Right lobe of liver (tissue), 6 donors: ENCODE measurements around the gene AIDA. TPM values are rescaled to one million over a fixed set of nuclear protein-coding genes. Genes with fewer than 3 reads are reported as not detected.

Experiments
- ATAC-seq, 4 donors: fragments of 200-7000 bp; cut with Tn5 transposase; one replicate each; pipeline ENCODE4 v1.9.1; 2020; ENCODE audit warnings: mild to moderate bottlenecking in 4 of 4, moderate library complexity in 4 of 4
- DNase-seq, 3 donors: peaks; one replicate each; pipeline ENCODE4 v3.0.0-alpha.2; 2020
- H3K27ac ChIP-seq, 3 donors: fragments of 200-600 bp; one replicate each; pipeline ENCODE4 v1.8.0; 2022
- H3K27me3 ChIP-seq, 2 donors: fragments of 200-600 bp; one replicate each; pipeline ENCODE4 v1.8.0; 2022
- H3K36me3 ChIP-seq, 4 donors: fragments of 200-600 bp; sonication (generic) in 1 of 4; one replicate each; pipeline versions ENCODE4 v1.5.1 to v1.8.0; 2017 to 2022; ENCODE audit warnings: control low read depth in 1 of 4
- H3K4me1 ChIP-seq, 4 donors: fragments of 200-600 bp; sonication (generic) in 1 of 4; one replicate each; pipeline versions ENCODE4 v1.5.1 to v1.8.0; 2017 to 2022; ENCODE audit warnings: control low read depth in 1 of 4
- H3K4me3 ChIP-seq, 3 donors: fragments of 200-600 bp; one replicate each; pipeline ENCODE4 v1.8.0; 2022
- H3K9me3 ChIP-seq, 4 donors: fragments of 200-600 bp; sonication (generic) in 1 of 4; one replicate each; pipeline versions ENCODE4 v1.5.1 to v1.8.0; 2017 to 2022; ENCODE audit warnings: control low read depth in 1 of 4
- POLR2A ChIP-seq: fragments of 450-650 bp; IDR thresholded peaks from one replicate; pipeline ENCODE4 v1.6.1; 2017; ENCODE audit warnings: antibody characterized with exemption, mild to moderate bottlenecking
- WGBS: methylation state at CpG from one replicate; pipeline ENCODE4 v1.1.6; 2018; ENCODE audit warnings: low coverage, low lambda C conversion rate; ENCODE audit not compliant: insufficient coverage; ENCODE audit errors: missing lambda C conversion rate; 5-methylcytosine and 5-hydroxymethylcytosine counted together
- intact Hi-C, 2 donors: fragments of 100-400 bp; cut with DNase I; formaldehyde crosslinking; loops; one replicate each; pipeline versions ENCODE4 v1.11.2 to v1.14.1; 2022
- total RNA-seq, 6 experiments: library from RNA; depleted of rRNA in 2 of 6; stranded (reverse); fragments of >200 nt in 2 of 6; fragmentation: NEBNext Ultra II Directional in 3 of 6; extraction: Animal tissue kit (Norgen Biotek cat#: 25700) in 3 of 6; gene quantifications; one replicate each; pipeline versions ENCODE4 v1.1.0 to v1.2.4, GENCODE V29; 2016 to 2023
- TF ChIP-seq, protein P1 (sequence below), 4 donors: fragments of 200-600 bp in 3 of 4; fragments of 450-650 bp in 1 of 4; IDR thresholded peaks; one replicate each; pipeline versions ENCODE4 v1.5.1 to v1.8.0; 2016 to 2022; ENCODE audit warnings: antibody characterized with exemption in 4 of 4, mild to moderate bottlenecking in 2 of 4
- donor health status: DM: no; HTN: yes; CAD: no.
- donor health status: DM: no; HTN: no; CAD: no.
- donor health status: DM: no; HTN: no; CAD: no.
- donor health status: DM: no; HTN: yes; CAD: no.
- donor health status: DM: no; HTN: yes; CAD: no.

The AIDA gene
- total RNA-seq, 6 experiments from 2014 or later: 23.9 to 35.2 (median 29.8) TPM

DNA sequence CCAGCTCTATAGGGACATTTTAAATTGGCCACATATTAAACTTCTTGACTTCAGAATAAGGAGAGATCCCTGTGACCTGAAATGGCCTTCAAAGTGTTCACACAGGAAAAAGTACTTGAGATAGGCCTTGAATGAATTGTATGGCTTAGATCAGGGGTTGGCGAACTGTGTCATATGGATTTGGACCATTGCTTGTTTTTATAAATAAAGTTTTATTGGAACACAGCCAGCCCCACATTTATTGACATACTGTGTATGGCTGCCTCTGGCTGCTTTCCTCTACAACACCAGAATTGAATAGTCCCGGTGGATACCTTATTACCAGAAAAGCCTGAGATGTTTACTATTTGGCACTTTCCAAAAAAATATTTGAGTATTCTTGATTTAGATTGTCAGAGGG is 4.1 kb upstream of the AIDA start:
- ATAC-seq: no peak

DNA sequence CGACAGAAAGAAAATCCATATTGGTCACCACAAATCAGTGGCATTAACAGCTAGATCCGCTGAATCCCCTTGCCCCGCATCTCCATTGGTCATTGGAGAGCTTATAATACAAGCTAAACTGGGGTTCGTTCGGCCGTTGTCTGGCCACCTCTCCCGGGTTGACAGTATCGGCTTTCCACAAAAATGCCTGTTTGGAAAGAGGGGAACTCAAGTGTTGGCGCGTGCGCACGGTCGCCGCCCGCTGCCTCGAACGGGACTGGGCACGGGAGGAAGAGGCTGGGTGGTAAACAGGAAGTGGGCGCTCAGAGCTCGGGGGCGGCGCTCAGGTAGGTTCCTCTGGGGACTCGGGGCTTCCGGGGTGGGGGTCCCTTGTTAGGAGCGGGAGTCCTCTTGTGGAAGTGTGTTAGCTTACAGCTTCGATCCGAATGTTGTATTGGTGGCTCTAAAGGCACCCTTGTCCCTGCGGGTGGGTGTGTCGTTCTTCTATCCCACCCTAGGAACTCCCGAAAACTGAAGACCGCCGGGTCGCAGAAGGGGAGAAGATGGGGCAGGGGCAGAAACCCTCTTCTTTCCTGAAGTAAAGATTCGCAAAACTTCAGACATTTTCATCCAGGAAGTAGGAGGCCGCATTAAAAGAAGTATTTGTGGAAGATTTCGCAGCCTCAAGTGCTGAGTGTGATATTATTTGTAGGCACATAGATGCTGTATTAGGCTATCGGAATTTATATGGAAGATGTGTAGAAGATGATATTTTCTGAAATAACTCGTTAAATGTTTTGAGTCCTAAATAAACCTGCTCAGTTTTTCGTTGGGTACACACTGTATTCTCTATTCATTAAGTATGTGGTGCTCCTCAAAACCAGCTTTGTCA is 1.0 kb upstream of the AIDA start:
- Histone ChIP-seq H3K27me3 (no peaks in the 10 kb centered on the region), H3K27ac (peak overlapping the region; percentile 96 to 98 (median 97)), H3K4me3 (peak overlapping the region; percentile 61 to 84 (median 79)), H3K36me3 (peaks cover 0 to 4% (median 2%) of the 10 kb centered on the region in 4 donors), H3K4me1 (peaks cover 0 to 9% (median 0%) of the 10 kb centered on the region in 4 donors), H3K9me3 (no peaks in the 10 kb centered on the region)
- WGBS: under 1% methylated on average over 27 of the region's 39 CpGs
- intact Hi-C loops: no loop called here
- DNase-seq (peak; percentile 93 to 95 (median 95)), ATAC-seq (peak; percentile 81 to 86 (median 83))
- TF ChIP-seq, protein P1, sequence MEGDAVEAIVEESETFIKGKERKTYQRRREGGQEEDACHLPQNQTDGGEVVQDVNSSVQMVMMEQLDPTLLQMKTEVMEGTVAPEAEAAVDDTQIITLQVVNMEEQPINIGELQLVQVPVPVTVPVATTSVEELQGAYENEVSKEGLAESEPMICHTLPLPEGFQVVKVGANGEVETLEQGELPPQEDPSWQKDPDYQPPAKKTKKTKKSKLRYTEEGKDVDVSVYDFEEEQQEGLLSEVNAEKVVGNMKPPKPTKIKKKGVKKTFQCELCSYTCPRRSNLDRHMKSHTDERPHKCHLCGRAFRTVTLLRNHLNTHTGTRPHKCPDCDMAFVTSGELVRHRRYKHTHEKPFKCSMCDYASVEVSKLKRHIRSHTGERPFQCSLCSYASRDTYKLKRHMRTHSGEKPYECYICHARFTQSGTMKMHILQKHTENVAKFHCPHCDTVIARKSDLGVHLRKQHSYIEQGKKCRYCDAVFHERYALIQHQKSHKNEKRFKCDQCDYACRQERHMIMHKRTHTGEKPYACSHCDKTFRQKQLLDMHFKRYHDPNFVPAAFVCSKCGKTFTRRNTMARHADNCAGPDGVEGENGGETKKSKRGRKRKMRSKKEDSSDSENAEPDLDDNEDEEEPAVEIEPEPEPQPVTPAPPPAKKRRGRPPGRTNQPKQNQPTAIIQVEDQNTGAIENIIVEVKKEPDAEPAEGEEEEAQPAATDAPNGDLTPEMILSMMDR (IDR thresholded peaks at IDR 0.05): no peak
- no peak for TF ChIP-seq POLR2A

More for the DNA sequence above, 4.1 kb upstream of the AIDA start:
- Histone ChIP-seq H3K4me1 (no peaks in the 10 kb centered on the region), H3K4me3 (no peak overlapping the region), H3K27ac (no peak overlapping the region), H3K36me3 (peaks cover 0 to 32% (median 16%) of the 10 kb centered on the region in 4 donors), H3K9me3 (no peaks in the 10 kb centered on the region), H3K27me3 (no peaks in the 10 kb centered on the region)
- TF ChIP-seq, protein P1 (IDR thresholded peaks at IDR 0.05): no peak
- TF ChIP-seq POLR2A: no peak
- DNase-seq: no peak
- 94% methylated on average over 2 of the region's 2 CpGs for WGBS
- intact Hi-C loops: no loop called here

DNA sequence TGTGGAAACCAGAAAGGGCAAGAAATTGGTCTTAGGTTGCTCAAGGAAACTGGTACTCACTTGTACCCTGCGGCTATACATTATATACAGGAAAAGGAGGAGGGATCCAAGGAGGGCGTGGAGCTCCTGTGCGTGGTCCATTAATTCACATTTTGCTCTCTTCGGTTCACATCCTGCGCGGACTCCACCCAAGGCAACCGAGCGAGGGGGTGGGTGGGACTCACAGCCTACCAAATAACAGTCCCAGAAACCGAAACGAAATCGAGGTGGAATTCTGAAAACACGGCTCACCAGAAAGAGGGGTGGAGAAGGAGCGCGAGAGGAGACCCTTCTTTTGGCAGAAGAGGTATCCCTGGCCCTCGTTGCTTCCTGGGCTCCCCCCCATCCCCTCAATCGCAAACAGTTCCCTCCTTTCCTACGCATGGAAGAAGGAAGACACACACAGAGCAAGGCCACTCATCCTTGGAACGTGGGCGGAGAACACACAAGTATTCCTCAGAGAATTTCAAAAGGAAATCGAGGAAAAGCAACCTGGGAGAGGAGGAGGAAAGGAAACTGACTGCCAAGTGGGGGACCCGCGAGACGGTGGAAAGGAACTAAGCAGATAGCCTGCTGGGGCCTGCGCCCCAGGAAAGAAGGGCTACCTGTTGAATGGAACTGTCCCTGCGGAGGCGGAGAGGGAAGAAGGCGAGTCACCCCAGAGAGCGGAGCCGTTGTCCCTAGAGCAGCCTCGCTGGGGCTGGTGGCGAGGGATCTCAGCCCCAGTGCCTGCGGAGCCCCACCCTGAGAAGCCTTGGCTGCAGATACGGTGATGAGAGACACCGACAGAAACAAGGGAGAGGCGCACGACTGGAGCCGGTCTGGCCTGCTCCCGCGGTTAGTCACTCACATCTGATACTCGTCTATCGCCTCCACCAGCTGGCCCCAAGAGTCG is 705 bp downstream of the AIDA start:
- Histone ChIP-seq H3K27me3 (no peaks in the 10 kb centered on the region), H3K4me3 (peak overlapping the region; percentile 61 to 84 (median 79)), H3K4me1 (peaks cover 0 to 9% (median 0%) of the 10 kb centered on the region in 4 donors), H3K36me3 (peaks cover 0 to 4% (median 0%) of the 10 kb centered on the region in 4 donors), H3K27ac (peak overlapping the region; percentile 96 to 98 (median 97)), H3K9me3 (no peaks in the 10 kb centered on the region)
- WGBS: under 1% methylated on average over 30 of the region's 42 CpGs
- intact Hi-C loops: no loop called here
- DNase-seq: peak; percentile 59 to 63 (median 59)
- TF ChIP-seq, protein P1 (IDR thresholded peaks at IDR 0.05): no peak
- no peak for TF ChIP-seq POLR2A
- ATAC-seq: peak; percentile 25 to 49 (median 36)

DNA sequence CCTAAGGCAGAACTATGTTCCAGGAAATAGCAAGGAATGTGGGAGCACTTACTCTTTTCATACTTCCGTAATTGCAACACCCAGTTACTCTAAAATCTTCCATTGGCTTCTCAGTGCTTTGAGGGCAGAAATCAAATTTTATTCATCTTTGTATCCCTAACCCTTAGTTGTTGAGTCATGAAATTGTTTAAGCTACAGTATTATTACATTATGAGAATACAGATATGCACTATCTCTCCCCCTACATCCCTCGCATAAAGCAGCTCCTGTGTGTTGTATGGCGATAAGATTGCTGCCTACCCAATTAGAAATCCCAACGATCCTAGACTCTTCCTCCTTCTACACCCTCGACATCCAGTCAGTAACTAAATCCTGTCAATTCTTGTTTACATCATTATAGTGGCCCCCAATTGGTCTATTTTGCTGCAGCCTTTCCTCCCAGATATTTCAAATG is 2.6 kb downstream of the AIDA start:
- H3K9me3 ChIP-seq: no peaks in the 10 kb centered on the region
- no peaks in the 10 kb centered on the region for H3K36me3 ChIP-seq
- no peak overlapping the region for H3K27ac ChIP-seq
- TF ChIP-seq, protein P1 (IDR thresholded peaks at IDR 0.05): no peak
- no peak for TF ChIP-seq POLR2A
- no peaks in the 10 kb centered on the region for H3K27me3 ChIP-seq
- H3K4me1 ChIP-seq: peaks cover 0 to 9% (median 0%) of the 10 kb centered on the region in 4 donors
- intact Hi-C loops: no loop called here
- no peak overlapping the region for H3K4me3 ChIP-seq
- no peak for ATAC-seq
- WGBS: 85% methylated on average over 5 of the region's 5 CpGs
- no peak for DNase-seq
